ENCODE results near the gene OR8B3. TPM values are rescaled to one million over a fixed set of nuclear protein-coding genes. Genes with fewer than 3 reads are reported as not detected.

The OR8B3 gene
- not detected in 2 replicates for total RNA-seq

DNA sequence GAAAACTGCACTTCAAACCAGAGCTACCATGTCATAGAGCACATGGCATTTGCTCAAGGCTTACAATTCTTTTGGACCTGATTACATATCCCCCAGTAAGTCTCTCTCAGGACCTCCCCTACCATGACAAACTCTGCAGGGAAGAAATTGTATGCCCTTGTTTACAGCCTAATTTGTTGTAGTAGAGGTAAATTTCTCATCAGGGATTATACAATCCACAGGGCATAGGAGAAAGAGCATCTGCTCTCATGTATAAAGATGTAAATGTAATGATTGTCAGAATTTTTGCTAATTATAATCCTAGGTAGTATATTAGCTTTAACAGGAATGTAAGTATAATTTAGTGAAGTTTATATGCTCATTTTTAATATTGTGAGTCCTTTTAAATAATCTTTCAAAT lies at the start of gene OR8B3:
OR8B3 (minus strand) TSS at position 101 of the 400 bp plus-strand sequence. CDS start 1,673 bp downstream, outside the sequence.
- Mint-ChIP-seq H3K27me3 (ENCODE audit: low read depth) (no peaks in the 10 kb centered on the region), H3K36me3 (ENCODE audit: low read depth) (no peaks in the 10 kb centered on the region), H3K27ac (no peak within 1 kb of the TSS), H3K4me3 (ENCODE audit: low read depth) (no peak within 1 kb of the TSS), H3K9me3 (no peaks in the 10 kb centered on the region), H3K4me1 (ENCODE audit: low read depth) (peaks cover 2% of the 10 kb centered on the region)
- intact Hi-C loops (cut with micrococcal nuclease): no loop called here
- no peak for DNase-seq (ENCODE audit: low spot score)

DNA sequence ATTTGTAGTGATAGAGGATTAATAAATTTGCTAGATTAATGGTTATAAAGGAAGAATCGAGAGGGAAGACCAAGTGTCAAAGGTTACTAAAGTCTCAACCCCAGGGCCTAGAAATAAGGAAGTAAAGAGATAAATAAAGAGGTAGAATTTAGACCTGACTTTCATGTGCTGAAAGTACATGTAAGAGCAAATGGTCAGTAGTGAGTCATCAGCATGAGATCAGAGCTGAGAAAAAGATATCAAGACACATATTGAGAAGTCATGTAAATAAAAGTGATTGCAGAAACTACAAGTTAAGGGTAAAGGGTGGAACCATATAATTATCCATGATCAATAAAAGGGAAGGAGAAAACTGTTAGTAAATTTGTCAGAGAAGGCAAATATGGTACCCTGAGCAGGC lies 48.1 kb upstream of the OR8B3 start:
- H3K27me3 Mint-ChIP-seq (ENCODE audit: low read depth): no peaks in the 10 kb centered on the region
- no peak for DNase-seq (ENCODE audit: low spot score)
- H3K4me1 Mint-ChIP-seq (ENCODE audit: low read depth): no peaks in the 10 kb centered on the region
- no peak overlapping the region for H3K27ac Mint-ChIP-seq
- no peaks in the 10 kb centered on the region for H3K36me3 Mint-ChIP-seq (ENCODE audit: low read depth)
- intact Hi-C loops (cut with micrococcal nuclease): no loop called here
- H3K9me3 Mint-ChIP-seq: no peaks in the 10 kb centered on the region
- H3K4me3 Mint-ChIP-seq (ENCODE audit: low read depth): no peak overlapping the region

DNA sequence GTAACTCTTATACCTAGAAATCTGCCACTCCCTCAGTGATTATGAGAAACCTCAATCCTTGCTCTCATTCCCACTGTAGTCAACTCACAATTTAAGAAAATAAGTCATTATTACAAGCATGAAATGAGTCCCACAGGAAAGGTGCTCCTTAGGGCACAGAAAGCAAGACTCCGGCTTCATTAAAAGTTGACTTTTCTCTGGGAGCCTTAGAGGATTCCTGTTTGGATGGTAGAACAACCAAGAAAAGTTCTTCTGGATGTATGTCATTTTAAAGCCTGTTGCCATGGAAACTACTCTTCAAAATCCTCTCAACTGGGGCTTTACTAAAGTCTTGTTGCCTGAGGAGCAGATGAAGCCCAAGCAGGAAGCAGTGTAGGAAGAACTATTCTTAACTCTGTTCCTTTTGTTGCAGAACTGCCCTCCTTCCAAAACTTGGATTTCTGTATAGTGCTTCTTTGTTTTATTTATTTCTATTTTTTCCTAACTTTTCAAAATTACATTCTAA lies 46.9 kb upstream of the OR8B3 start, which contains the start of gene OR8B8:
OR8B8 (minus strand) TSS at position 51 of the 505 bp plus-strand sequence. CDS start 4,611 bp downstream, outside the sequence.
- Mint-ChIP-seq H3K4me1 (ENCODE audit: low read depth) (no peaks in the 10 kb centered on the region), H3K27ac (no peak within 1 kb of the TSS), H3K36me3 (ENCODE audit: low read depth) (no peaks in the 10 kb centered on the region), H3K27me3 (ENCODE audit: low read depth) (no peaks in the 10 kb centered on the region), H3K4me3 (ENCODE audit: low read depth) (no peak within 1 kb of the TSS), H3K9me3 (no peaks in the 10 kb centered on the region)
- DNase-seq (ENCODE audit: low spot score): no peak
- intact Hi-C loops (cut with micrococcal nuclease): no loop called here

DNA sequence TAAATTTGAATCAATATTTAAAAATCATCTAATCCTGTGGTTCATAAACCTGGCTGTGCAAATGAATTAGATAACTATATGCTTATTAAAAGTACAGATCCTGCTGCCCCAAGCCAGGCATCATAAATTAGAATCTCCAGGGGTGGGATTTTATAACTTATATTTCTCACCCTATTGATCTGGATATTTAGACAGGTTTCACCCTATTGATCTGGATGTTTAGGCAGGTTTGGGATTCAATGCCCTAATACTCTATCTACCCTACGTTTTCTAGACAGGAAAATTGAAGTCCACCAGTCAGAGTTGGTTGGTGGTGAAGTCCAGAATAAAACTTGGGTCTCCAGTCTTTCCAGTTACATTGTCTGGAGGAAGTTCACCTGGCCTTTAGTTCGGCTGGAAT lies 44.0 kb upstream of the OR8B3 start:
- Mint-ChIP-seq H3K27me3 (ENCODE audit: low read depth) (no peaks in the 10 kb centered on the region), H3K36me3 (ENCODE audit: low read depth) (no peaks in the 10 kb centered on the region), H3K4me1 (ENCODE audit: low read depth) (no peaks in the 10 kb centered on the region), H3K27ac (no peak overlapping the region), H3K9me3 (no peaks in the 10 kb centered on the region), H3K4me3 (ENCODE audit: low read depth) (no peak overlapping the region)
- intact Hi-C loops (cut with micrococcal nuclease): no loop called here
- DNase-seq (ENCODE audit: low spot score): no peak

- H3K9me3 Mint-ChIP-seq: no peaks in the 10 kb centered on the region
- no peaks in the 10 kb centered on the region for H3K4me1 Mint-ChIP-seq (ENCODE audit: low read depth)
- intact Hi-C loops (cut with micrococcal nuclease): no loop called here
- no peaks in the 10 kb centered on the region for H3K36me3 Mint-ChIP-seq (ENCODE audit: low read depth)
- no peaks in the 10 kb centered on the region for H3K27me3 Mint-ChIP-seq (ENCODE audit: low read depth)
- DNase-seq (ENCODE audit: low spot score): no peak
- H3K4me3 Mint-ChIP-seq (ENCODE audit: low read depth): no peak overlapping the region
- no peak overlapping the region for H3K27ac Mint-ChIP-seq
Measured at GRCh38 chr11:124442442-124442841, 43.6 kb upstream of the OR8B3 start.

DNA sequence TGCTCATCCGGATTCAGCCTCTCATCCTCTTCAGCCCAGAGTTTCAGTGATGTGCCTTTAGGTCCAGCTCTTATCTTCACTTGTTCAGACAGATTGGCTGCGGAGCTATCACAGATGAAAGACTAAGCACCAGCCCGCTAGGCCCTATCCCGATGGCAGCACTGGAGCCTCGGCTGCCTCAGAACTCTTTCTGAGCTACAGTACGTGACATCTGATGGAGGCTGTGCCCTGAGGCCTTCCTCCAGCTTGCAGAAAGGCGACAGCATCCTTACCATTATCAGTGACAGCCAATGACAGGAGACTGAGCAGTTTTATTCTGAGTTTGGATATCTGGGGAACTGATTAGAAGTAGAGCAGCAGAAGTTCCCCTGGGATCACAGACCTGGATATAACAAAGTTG lies 42.7 kb upstream of the OR8B3 start:
- DNase-seq (ENCODE audit: low spot score): no peak
- H3K4me3 Mint-ChIP-seq (ENCODE audit: low read depth): no peak overlapping the region
- H3K4me1 Mint-ChIP-seq (ENCODE audit: low read depth): no peaks in the 10 kb centered on the region
- H3K27me3 Mint-ChIP-seq (ENCODE audit: low read depth): no peaks in the 10 kb centered on the region
- H3K27ac Mint-ChIP-seq: no peak overlapping the region
- no peaks in the 10 kb centered on the region for H3K9me3 Mint-ChIP-seq
- H3K36me3 Mint-ChIP-seq (ENCODE audit: low read depth): no peaks in the 10 kb centered on the region
- intact Hi-C loops (cut with micrococcal nuclease): no loop called here

GRCh38 chr11:124441081-124441480 lies 42.3 kb upstream of the OR8B3 start:
- Mint-ChIP-seq H3K27me3 (ENCODE audit: low read depth) (no peaks in the 10 kb centered on the region), H3K4me1 (ENCODE audit: low read depth) (no peaks in the 10 kb centered on the region), H3K9me3 (no peaks in the 10 kb centered on the region), H3K27ac (no peak overlapping the region), H3K36me3 (ENCODE audit: low read depth) (no peaks in the 10 kb centered on the region), H3K4me3 (ENCODE audit: low read depth) (no peak overlapping the region)
- intact Hi-C loops (cut with micrococcal nuclease): no loop called here
- DNase-seq (ENCODE audit: low spot score): no peak

DNA sequence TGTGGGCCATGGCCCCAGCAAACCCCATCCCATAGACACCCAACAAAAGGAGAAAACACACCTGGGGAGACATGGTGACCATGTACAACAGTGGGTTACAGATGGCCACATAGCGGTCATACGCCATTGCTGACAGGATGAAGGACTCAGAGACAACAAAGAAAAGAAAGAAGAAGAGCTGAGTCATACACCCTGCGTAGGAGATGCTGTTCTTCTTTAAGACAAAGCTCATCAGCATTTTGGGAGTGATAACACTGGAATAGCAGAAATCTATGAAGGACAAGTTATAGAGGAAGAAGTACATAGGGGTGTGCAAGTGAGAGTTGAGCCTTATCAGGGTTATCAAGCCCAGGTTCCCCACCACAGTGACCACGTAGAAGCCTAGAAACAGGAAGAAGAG lies 41.8 kb upstream of the OR8B3 start:
- H3K4me1 Mint-ChIP-seq (ENCODE audit: low read depth): no peaks in the 10 kb centered on the region
- H3K27me3 Mint-ChIP-seq (ENCODE audit: low read depth): no peaks in the 10 kb centered on the region
- intact Hi-C loops (cut with micrococcal nuclease): no loop called here
- H3K9me3 Mint-ChIP-seq: no peaks in the 10 kb centered on the region
- no peaks in the 10 kb centered on the region for H3K36me3 Mint-ChIP-seq (ENCODE audit: low read depth)
- no peak overlapping the region for H3K4me3 Mint-ChIP-seq (ENCODE audit: low read depth)
- DNase-seq (ENCODE audit: low spot score): no peak
- H3K27ac Mint-ChIP-seq: no peak overlapping the region

DNA sequence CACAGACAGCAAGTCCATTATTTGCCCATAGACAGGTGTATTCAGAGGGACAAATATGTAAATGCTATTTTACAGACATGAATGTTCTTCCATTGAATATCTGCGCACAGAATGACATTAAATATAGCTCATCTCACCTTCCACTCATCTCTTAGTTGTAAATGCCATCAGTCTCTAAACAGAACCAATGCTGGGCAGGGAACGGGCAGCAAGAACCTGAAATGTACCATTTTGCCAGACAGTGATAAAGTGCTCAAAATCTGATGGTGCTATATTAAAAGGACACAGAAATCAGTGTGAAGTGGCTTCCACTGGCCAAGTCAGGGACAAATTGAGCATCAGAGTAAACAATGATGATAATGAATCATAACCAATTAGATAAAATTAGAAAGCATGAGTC lies 35.9 kb upstream of the OR8B3 start:
- H3K36me3 Mint-ChIP-seq (ENCODE audit: low read depth): no peaks in the 10 kb centered on the region
- DNase-seq (ENCODE audit: low spot score): no peak
- no peak overlapping the region for H3K4me3 Mint-ChIP-seq (ENCODE audit: low read depth)
- no peak overlapping the region for H3K27ac Mint-ChIP-seq
- intact Hi-C loops (cut with micrococcal nuclease): no loop called here
- H3K27me3 Mint-ChIP-seq (ENCODE audit: low read depth): no peaks in the 10 kb centered on the region
- H3K4me1 Mint-ChIP-seq (ENCODE audit: low read depth): no peaks in the 10 kb centered on the region
- no peaks in the 10 kb centered on the region for H3K9me3 Mint-ChIP-seq

GRCh38 chr11:124429599-124429998 lies 30.8 kb upstream of the OR8B3 start:
- Mint-ChIP-seq H3K27ac (no peak overlapping the region), H3K9me3 (no peaks in the 10 kb centered on the region), H3K4me3 (ENCODE audit: low read depth) (no peak overlapping the region), H3K4me1 (ENCODE audit: low read depth) (no peaks in the 10 kb centered on the region), H3K36me3 (ENCODE audit: low read depth) (no peaks in the 10 kb centered on the region), H3K27me3 (ENCODE audit: low read depth) (no peaks in the 10 kb centered on the region)
- intact Hi-C loops (cut with micrococcal nuclease): no loop called here
- no peak for DNase-seq (ENCODE audit: low spot score)

DNA sequence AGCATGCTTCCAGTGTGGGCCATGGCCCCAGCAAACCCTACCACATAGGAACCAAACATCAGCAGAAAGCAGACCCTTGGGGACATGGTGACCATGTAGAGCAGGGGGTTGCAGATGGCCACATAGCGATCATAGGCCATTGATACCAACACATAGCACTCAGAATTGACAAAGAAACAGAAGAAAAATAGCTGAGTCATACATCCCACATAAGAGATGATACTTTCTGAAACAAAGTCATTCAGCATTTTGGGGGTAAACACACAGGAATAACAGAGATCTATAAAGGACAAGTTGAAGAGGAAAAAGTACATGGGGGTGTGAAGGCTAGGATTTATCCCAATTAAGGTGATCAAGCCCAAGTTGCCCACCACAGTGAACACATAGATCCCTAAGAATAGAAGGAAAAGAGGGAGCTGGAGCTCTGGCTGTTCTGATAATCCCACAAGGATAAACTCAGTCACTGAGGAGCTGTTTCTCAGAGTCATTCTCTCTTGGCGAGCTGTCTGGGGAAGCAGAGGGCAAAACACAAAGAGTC lies 25.6 kb upstream of the OR8B3 start, which contains the start of gene OR8B4:
OR8B4 (minus strand) TSS at position 488 of the 538 bp plus-strand sequence; CDS start at position 488, 0 bp downstream.
- Mint-ChIP-seq H3K27me3 (ENCODE audit: low read depth) (peaks cover 2% of the 10 kb centered on the region), H3K9me3 (no peaks in the 10 kb centered on the region), H3K4me3 (ENCODE audit: low read depth) (no peak within 1 kb of the TSS), H3K27ac (no peak within 1 kb of the TSS), H3K4me1 (ENCODE audit: low read depth) (no peaks in the 10 kb centered on the region), H3K36me3 (ENCODE audit: low read depth) (no peaks in the 10 kb centered on the region)
- intact Hi-C loops (cut with micrococcal nuclease): no loop called here
- DNase-seq (ENCODE audit: low spot score): no peak

- intact Hi-C loops (cut with micrococcal nuclease): no loop called here
- peaks cover 10% of the 10 kb centered on the region for H3K27me3 Mint-ChIP-seq (ENCODE audit: low read depth)
- no peak overlapping the region for H3K4me3 Mint-ChIP-seq (ENCODE audit: low read depth)
- no peak overlapping the region for H3K27ac Mint-ChIP-seq
- DNase-seq (ENCODE audit: low spot score): no peak
- H3K36me3 Mint-ChIP-seq (ENCODE audit: low read depth): no peaks in the 10 kb centered on the region
- H3K9me3 Mint-ChIP-seq: no peaks in the 10 kb centered on the region
- H3K4me1 Mint-ChIP-seq (ENCODE audit: low read depth): no peaks in the 10 kb centered on the region
Measured at GRCh38 chr11:124421043-124421442, 22.2 kb upstream of the OR8B3 start.

DNA sequence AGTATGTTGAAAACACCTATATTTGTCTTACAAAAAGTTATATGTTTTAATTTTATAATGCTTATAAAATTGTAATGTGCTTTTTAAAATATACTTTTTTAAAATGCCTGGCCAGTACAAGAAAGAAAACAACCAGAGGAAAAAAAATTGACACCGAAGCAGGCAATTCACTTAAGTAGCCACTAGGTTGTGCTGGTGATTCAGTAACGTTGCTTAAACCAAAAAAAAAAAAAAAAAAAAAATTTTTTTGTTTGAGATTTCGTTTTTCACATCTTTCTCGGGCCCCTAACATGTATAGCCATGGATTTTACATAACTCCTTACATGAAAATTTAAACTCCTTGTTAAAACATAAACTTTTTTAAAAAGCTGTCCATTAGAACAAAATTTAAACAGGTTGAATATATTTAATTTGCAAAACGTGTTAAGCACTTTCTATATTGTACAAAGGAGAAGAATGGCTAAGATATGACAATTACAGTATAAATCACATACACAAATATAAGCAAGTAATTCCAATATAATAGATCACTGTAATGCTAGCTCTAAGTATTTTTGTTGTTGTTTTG lies 16.6 kb upstream of the OR8B3 start:
- H3K27ac Mint-ChIP-seq: no peak overlapping the region

More for the DNA sequence above, 16.6 kb upstream of the OR8B3 start:
- H3K9me3 Mint-ChIP-seq: no peaks in the 10 kb centered on the region
- H3K36me3 Mint-ChIP-seq (ENCODE audit: low read depth): no peaks in the 10 kb centered on the region
- DNase-seq (ENCODE audit: low spot score): no peak
- intact Hi-C loops (cut with micrococcal nuclease): loop anchor here (5.0 kb wide), 1 partner anchor 422 kb away; no protein-coding TSS in a partner anchor
- no peaks in the 10 kb centered on the region for H3K4me1 Mint-ChIP-seq (ENCODE audit: low read depth)
- no peak overlapping the region for H3K4me3 Mint-ChIP-seq (ENCODE audit: low read depth)
- H3K27me3 Mint-ChIP-seq (ENCODE audit: low read depth): peaks cover 14% of the 10 kb centered on the region

Data from activated T-helper 2 cell treated with anti-CD3 and anti-CD28 coated beads, Interferon-gamma antibody, Interleukin-2, Interleukin-4, amounts not matched to agents 10 μg/mL and 5 μg/mL and 100 μg/mL, durations not matched to agents 14 hours and 24 hours and 36 hours (primary cell).